ENCODE data around the gene CELSR3. TPM values are rescaled to one million over a fixed set of nuclear protein-coding genes. Genes with fewer than 3 reads are reported as not detected.

The CELSR3 gene
- total and polyA plus RNA-seq, 7 donors = under 0.01 to 2.5 (median 0.36) TPM

- intact Hi-C loops (cut with DNase I) = no loop called here
- no peaks in the 10 kb centered on the region for H3K36me3 ChIP-seq
- TF ChIP-seq POLR2A (IDR thresholded peaks at IDR 0.05) = no peak
- peak overlapping the region in 1 of 4 donors; percentile 81 for H3K27ac ChIP-seq
- no peak overlapping the region for H3K4me3 ChIP-seq
- peaks cover 24 to 44% (median 29%) of the 10 kb centered on the region in 3 donors for H3K27me3 ChIP-seq
- 93 to 94% methylated on average over 4 of the region's 4 CpGs for WGBS, 2 donors
- H3K9me3 ChIP-seq = no peaks in the 10 kb centered on the region
- peaks cover 0 to 33% (median 31%) of the 10 kb centered on the region in 4 donors for H3K4me1 ChIP-seq
- DNase-seq = no peak
Measured at GRCh38 chr3:48664929-48665328, 2.2 kb upstream of the CELSR3 start.

DNA sequence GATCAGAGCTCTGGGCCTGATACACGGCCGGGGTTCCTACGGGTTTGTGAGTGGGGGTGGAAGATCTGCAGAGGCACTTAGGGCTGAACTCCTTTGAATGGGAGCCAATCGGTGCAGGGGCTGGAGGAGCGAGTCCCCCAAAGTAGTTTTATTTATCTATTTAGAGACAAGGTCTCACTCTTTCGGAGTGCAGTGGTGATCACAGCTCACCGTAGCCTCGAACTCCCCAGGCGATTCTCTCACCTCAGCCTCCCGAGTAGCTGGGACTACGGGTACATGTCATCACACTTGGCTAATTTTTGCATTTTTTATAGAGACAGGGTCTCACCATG, 1.6 kb upstream of the CELSR3 start:
- H3K9me3 ChIP-seq = no peaks in the 10 kb centered on the region
- peaks cover 0 to 33% (median 31%) of the 10 kb centered on the region in 4 donors for H3K4me1 ChIP-seq
- DNase-seq = no peak
- WGBS, 2 donors = 62 to 63% methylated on average over 11 of the region's 11 CpGs
- peaks cover 24 to 51% (median 29%) of the 10 kb centered on the region in 3 donors for H3K27me3 ChIP-seq
- no peaks in the 10 kb centered on the region for H3K36me3 ChIP-seq
- intact Hi-C loops (cut with DNase I) = no loop called here
- peak overlapping the region in 1 of 4 donors; percentile 55 for H3K4me3 ChIP-seq
- peak overlapping the region in 3 of 4 donors; percentile 60 to 85 (median 81) for H3K27ac ChIP-seq
- TF ChIP-seq, protein P1, sequence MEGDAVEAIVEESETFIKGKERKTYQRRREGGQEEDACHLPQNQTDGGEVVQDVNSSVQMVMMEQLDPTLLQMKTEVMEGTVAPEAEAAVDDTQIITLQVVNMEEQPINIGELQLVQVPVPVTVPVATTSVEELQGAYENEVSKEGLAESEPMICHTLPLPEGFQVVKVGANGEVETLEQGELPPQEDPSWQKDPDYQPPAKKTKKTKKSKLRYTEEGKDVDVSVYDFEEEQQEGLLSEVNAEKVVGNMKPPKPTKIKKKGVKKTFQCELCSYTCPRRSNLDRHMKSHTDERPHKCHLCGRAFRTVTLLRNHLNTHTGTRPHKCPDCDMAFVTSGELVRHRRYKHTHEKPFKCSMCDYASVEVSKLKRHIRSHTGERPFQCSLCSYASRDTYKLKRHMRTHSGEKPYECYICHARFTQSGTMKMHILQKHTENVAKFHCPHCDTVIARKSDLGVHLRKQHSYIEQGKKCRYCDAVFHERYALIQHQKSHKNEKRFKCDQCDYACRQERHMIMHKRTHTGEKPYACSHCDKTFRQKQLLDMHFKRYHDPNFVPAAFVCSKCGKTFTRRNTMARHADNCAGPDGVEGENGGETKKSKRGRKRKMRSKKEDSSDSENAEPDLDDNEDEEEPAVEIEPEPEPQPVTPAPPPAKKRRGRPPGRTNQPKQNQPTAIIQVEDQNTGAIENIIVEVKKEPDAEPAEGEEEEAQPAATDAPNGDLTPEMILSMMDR (IDR thresholded peaks at IDR 0.05) = peak in 1 of 4 experiments; percentile 34
- no peak for TF ChIP-seq EP300 (IDR thresholded peaks at IDR 0.05)
- no peak for TF ChIP-seq POLR2A (IDR thresholded peaks at IDR 0.05)

GRCh38 chr3:48663489-48664312, 1.0 kb upstream of the CELSR3 start:
- WGBS, 2 donors = 1% methylated on average over 66 of the region's 66 CpGs
- peaks cover 0 to 33% (median 31%) of the 10 kb centered on the region in 4 donors for H3K4me1 ChIP-seq
- intact Hi-C loops (cut with DNase I) = no loop called here
- H3K27ac ChIP-seq = peak overlapping the region; percentile 60 to 85 (median 76)
- H3K27me3 ChIP-seq = peaks cover 24 to 53% (median 29%) of the 10 kb centered on the region in 3 donors
- H3K4me3 ChIP-seq = peak overlapping the region; percentile 21 to 55 (median 38)
- TF ChIP-seq, protein P1 (IDR thresholded peaks at IDR 0.05) = peak in 2 of 4 experiments; percentile 39 to 46
- TF ChIP-seq EP300 (IDR thresholded peaks at IDR 0.05) = no peak
- no peak for TF ChIP-seq POLR2A (IDR thresholded peaks at IDR 0.05)
- peak; percentile 7 to 56 (median 45) for TF ChIP-seq POLR2AphosphoS5 (IDR thresholded peaks at IDR 0.05)
- H3K36me3 ChIP-seq = no peaks in the 10 kb centered on the region
- peak; percentile 91 for DNase-seq
- no peaks in the 10 kb centered on the region for H3K9me3 ChIP-seq

DNA sequence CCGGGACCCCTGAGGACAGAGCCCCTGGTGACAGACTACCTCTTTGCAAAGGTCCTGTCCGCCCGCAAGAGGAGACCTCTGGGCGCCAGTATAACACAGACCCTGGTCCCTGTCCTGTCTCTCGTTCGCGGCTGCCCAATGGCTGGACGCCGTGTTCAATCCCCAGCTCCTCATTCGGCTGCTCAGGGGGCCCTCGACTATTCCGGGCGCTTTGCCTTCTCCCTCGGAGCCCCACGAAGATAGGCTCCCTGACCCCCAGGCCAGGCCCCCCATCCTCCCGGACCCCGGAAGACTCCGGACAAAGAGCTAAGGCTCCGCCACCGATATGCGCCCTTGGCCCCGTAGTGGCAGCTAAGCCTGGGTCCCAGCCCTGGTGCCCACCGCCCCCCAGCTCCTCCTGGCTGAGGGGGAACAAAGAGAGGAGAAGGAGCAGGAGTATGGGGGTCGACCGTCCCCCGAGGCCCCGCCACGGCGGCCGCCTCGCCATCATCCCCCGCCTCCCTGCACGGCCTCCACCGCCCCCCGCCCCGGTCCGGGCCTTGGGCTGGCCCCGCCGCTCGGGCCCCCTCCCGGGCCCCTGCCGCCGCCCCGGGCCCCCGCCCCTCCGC, 437 bp downstream of the CELSR3 start:
- whole genome bisulfite sequencing, 2 donors = 5 to 14% methylated on average over 46 of the region's 46 CpGs
- Histone ChIP-seq H3K27ac (peak overlapping the region in 1 of 4 donors; percentile 81), H3K4me1 (peaks cover 0 to 33% (median 31%) of the 10 kb centered on the region in 4 donors), H3K9me3 (no peaks in the 10 kb centered on the region), H3K27me3 (peaks cover 24 to 56% (median 29%) of the 10 kb centered on the region in 3 donors), H3K36me3 (no peaks in the 10 kb centered on the region), H3K4me3 (peak overlapping the region in 3 of 4 donors; percentile 32 to 55 (median 44))
- intact Hi-C loops (cut with DNase I) = no loop called here
- TF ChIP-seq POLR2A (IDR thresholded peaks at IDR 0.05) = no peak
- DNase-seq = no peak

- Histone ChIP-seq H3K4me3 (peak overlapping the region in 2 of 4 donors; percentile 40 to 44), H3K27me3 (peaks cover 24 to 62% (median 29%) of the 10 kb centered on the region in 3 donors), H3K9me3 (no peaks in the 10 kb centered on the region), H3K4me1 (peaks cover 0 to 37% (median 35%) of the 10 kb centered on the region in 4 donors), H3K36me3 (no peaks in the 10 kb centered on the region), H3K27ac (no peak overlapping the region)
- intact Hi-C loops (cut with DNase I) = no loop called here
- WGBS, 2 donors = 2 to 6% methylated on average over 67 of the region's 67 CpGs
- DNase-seq = peak; percentile 80
- TF ChIP-seq, protein P1 (IDR thresholded peaks at IDR 0.05) = no peak
- peak in 1 of 4 donors; percentile 29 for TF ChIP-seq POLR2AphosphoS5 (IDR thresholded peaks at IDR 0.05)
Measured at GRCh38 chr3:48661501-48662144, 1.1 kb downstream of the CELSR3 start.

All from sigmoid colon (tissue), 7 donors.